GM20000 (cell line): ENCODE measurements around the gene ZNF614.
"Not testable (repeated sequence)": the region's sequence is repeated elsewhere in the genome, so short reads cannot be mapped to it uniquely, and the experiment has no call there.

ENCODE experiments used
- DNase-seq: peaks from one replicate; pipeline ENCODE4 v3.0.0; 2012; ENCODE audit warnings: low spot score
- TF ChIP-seq, protein P1 (sequence below): IDR thresholded peaks from 2 replicates; pipeline ENCODE4 v1.5.1; 2012; ENCODE audit warnings: mild to moderate bottlenecking, control low read depth; ENCODE audit errors: extremely low read depth, missing control alignments

Gene ZNF614

DNA sequence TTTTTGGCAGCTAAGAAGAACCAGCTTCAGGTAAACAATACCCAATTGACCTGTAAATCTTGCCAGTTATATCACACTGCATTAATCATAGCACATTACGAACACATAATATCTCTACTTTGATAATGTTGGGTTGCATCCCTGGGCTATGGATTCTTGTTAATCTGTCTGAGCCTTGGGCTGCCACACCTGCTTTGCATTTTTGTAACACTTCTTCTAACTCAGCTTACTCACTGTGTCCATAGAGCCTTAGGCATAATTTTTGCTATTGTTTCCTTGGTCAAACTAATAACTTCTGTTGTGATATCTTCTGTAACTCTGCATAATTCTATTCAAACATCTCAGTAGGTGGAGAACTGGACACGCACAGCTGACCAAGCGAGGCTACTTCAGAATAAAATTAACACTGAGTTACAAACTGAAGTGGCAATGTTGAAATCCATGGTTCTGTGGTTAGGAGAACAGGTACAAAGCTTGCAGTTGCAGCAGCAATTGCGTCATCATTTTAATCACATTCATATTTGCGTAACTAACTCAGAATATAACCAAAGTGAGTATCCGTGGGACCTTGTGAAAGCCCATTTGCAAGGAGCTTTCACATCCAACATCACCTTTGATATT is 48.0 kb downstream of the ZNF614 start:
- TF ChIP-seq, protein P1, sequence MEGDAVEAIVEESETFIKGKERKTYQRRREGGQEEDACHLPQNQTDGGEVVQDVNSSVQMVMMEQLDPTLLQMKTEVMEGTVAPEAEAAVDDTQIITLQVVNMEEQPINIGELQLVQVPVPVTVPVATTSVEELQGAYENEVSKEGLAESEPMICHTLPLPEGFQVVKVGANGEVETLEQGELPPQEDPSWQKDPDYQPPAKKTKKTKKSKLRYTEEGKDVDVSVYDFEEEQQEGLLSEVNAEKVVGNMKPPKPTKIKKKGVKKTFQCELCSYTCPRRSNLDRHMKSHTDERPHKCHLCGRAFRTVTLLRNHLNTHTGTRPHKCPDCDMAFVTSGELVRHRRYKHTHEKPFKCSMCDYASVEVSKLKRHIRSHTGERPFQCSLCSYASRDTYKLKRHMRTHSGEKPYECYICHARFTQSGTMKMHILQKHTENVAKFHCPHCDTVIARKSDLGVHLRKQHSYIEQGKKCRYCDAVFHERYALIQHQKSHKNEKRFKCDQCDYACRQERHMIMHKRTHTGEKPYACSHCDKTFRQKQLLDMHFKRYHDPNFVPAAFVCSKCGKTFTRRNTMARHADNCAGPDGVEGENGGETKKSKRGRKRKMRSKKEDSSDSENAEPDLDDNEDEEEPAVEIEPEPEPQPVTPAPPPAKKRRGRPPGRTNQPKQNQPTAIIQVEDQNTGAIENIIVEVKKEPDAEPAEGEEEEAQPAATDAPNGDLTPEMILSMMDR, result no peak
- DNase-seq, result no peak

DNA sequence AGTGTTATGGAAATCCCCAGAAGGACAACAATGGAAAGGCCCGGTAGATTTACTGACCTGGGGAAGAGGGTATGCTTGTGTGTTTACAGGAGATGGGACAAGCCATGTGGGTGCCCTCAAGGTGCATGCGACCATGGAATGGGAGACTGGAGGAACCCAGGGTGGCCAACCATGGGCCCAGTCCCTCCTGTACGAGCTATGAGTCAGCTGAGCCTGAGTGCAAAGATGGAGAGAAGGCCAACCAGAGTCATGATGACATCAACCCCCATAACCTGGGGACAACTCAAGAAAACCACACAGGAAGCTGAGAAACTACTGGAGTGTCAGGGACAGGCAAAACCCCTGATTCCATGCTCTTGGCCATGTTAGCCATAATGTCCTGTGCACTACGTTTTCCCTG is 49.3 kb downstream of the ZNF614 start:
- DNase-seq, result no peak
- TF ChIP-seq, protein P1, result no peak

DNA sequence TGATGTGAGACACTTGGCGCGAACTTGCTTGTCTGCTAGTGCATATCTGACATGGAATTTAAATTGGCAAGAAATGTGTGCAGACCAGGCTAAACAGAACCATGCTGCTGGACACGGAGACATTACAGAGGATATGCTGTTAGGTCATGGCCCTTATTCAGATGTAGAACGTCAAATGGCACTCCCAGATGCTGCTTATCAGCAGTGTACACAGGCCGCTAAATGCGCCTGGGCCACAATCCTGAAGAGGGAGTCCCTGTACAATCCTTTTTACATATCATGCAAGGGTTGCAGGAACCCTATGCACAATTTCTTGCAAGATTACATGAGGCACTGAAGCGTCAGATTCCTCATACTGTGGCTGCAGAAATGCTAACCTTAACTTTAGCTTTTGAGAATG is 50.8 kb downstream of the ZNF614 start:
- TF ChIP-seq, protein P1, result no peak

DNA sequence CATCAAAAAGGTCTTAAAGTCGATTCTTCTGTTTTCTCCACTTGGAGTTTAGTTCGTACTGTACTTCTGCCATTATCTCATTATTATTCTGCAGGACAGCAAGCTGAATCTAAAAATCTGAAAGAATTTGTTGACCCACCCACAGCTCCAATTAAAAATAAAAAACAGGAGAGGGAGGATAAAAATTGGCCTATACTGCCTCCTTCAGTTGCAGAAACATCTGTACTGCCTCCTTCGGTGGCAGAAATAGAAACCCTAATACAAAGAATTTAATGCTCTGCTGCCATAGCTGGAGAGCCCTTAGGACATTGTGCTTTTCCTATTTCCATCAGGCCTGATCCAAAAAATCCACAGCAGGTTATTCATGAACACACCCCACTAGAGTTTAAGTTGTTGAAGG is 51.3 kb downstream of the ZNF614 start:
- DNase-seq, result no peak
- TF ChIP-seq, protein P1, result no peak

More for the DNA sequence above, 50.8 kb downstream of the ZNF614 start:
- no peak for DNase-seq

DNA sequence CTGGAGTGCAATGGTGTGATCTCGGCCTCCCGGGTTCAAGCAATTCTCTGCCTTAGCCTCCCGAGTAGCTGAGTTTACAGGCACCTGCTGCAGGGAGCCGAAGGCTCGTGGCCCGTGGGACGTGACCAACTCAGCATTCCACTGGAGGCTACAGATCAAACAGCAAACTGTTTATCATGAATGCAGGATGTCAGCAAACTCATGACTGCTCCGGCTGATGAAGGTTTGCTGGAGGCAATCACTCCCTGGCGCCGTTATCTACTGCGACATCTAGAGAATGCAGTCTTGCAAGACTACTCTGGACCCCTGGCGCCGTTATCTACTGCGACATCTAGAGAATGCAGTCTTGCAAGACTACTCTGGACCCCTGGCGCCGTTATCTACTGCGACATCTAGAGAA is 52.4 kb downstream of the ZNF614 start:
- DNase-seq, result not testable (repeated sequence)

DNA sequence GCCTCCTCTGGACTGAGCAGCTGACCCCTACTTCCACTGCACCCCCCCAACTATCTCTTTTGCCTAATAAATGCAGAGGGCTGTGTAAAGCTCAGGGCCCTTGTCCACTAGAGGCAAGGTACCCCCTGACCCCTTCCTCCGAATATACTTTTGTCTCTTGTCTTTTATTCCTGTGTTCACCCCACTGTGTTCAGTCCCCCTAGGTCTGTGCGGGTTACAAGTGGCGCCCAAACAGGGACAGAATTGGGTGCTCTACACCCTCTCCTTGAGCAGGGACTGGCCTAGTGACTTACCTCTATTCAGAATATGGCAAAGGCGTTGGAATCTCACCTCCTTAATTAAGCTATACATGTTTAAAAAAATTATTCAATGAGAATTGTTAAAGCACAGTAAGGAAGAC is 56.6 kb downstream of the ZNF614 start:
- DNase-seq, result no peak
- TF ChIP-seq, protein P1, result no peak

DNA sequence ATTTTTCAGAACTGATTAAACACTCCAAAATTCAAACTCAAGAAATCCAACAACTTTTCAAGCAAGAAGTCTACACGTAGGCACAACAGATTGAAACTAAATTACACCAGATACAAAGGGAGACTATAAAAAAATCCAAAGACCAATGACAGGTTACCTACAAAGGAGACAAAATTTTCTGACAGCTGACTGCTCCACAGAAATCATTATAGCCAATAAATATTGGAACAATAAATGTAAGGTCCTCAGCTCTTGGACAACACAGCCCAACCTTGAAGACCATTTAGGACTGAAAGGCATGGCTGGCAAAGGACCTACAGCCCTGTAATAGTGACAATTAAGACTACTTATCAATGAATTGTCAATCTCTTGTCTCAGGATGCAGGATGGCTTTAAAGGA is 57.5 kb downstream of the ZNF614 start:
- TF ChIP-seq, protein P1, result no peak
- no peak for DNase-seq

DNA sequence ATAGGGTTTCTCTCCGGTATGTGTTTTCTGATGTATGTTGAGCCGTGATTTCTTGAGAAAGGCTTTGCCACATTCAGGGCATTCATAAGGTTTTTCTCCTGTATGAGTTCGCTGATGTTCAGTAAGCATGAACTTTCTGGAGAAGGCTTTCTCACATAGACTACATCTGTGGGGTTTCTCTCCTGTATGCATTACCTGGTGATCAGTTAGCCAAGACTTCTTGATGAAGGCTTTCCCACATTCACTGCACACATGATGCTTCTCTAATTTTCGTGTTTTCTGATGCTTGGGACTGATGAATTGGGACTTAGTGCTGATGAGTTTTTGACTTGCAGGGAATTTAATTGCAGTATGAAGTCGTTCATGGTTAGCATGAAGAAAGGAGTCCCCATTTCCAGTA is 62.6 kb downstream of the ZNF614 start:
- TF ChIP-seq, protein P1, result no peak
- no peak for DNase-seq
